NT2/D1 (cell line): ENCODE data around the gene THY1.

ENCODE experiments used
- SUZ12 ChIP-seq: IDR thresholded peaks from 2 replicates; pipeline ENCODE4 v1.6.1; 2011; ENCODE audit not compliant: insufficient read length, insufficient read depth; ENCODE audit errors: extremely low read depth
- YY1 ChIP-seq: IDR thresholded peaks from 2 replicates; pipeline ENCODE4 v1.6.1; 2011; ENCODE audit not compliant: insufficient read length, insufficient read depth
- ZNF274 ChIP-seq: IDR thresholded peaks from 2 replicates; pipeline ENCODE4 v1.6.1; 2011; ENCODE audit warnings: mild to moderate bottlenecking, low read depth, low read length

GRCh38 chr11:119400860-119401259 lies 22.1 kb downstream of the THY1 start:
- TF ChIP-seq YY1 (no peak), ZNF274 (no peak), SUZ12 (no peak)
